A549 (cell line): ENCODE results near the gene STRADB. TPM values are rescaled to one million over a fixed set of nuclear protein-coding genes. Genes with fewer than 3 reads are reported as not detected.

ENCODE experiments used
- ATAC-seq, 2 experiments: fragments of 200-7000 bp in 1 of 2; fragments of >200 bp in 1 of 2; cut with Nextera tagmentation in 1 of 2; cut with Tn5 transposase in 1 of 2; 3 replicates each; pipeline versions ENCODE4 v1.8.0 to v1.9.1; 2018 to 2020; ENCODE audit warnings: mild to moderate bottlenecking in 1 of 2, moderate library complexity in 1 of 2
- CTCF ChIA-PET: fragments of 300-600 bp; sonication (Branson Sonifier 250); formaldehyde crosslinking; extraction: SDS; loops from one replicate; lab custom pipeline; 2021; ENCODE audit warnings: antibody characterized with exemption, inconsistent platforms; lab: Yijun Ruan, JAX
- POLR2A ChIA-PET: fragments of 350-600 bp; formaldehyde crosslinking; extraction: SDS; loops from one replicate; lab custom pipeline; 2021; ENCODE audit warnings: antibody characterized with exemption, inconsistent platforms; lab: Yijun Ruan, JAX
- DNase-seq, 2 experiments: peaks; one replicate each; pipeline versions ENCODE4 v3.0.0 to v3.0.0-alpha.2; 2011 to 2016; ENCODE audit warnings: low read depth in 1 of 2, low spot score in 1 of 2
- FAIRE-seq: peaks from 2 replicates; lab custom pipeline; 2011; peaks lifted over from hg19 to GRCh38; lab: Jason Lieb, UNC
- H3K27ac ChIP-seq, 2 experiments: fragments of >200 bp; sonication (Bioruptor Twin); formaldehyde crosslinking; 3 replicates each; pipeline ENCODE4 v1.5.1; 2016 to 2017
- H3K4me1 ChIP-seq: fragments of >200 bp; sonication (Bioruptor Twin); formaldehyde crosslinking; 3 replicates; pipeline ENCODE4 v1.6.1; 2016
- H3K4me2 ChIP-seq: fragments of >200 bp; sonication (Bioruptor Twin); formaldehyde crosslinking; 3 replicates; pipeline ENCODE4 v1.6.1; 2016
- H3K4me3 ChIP-seq: fragments of >200 bp; sonication (Bioruptor Twin); formaldehyde crosslinking; 3 replicates; pipeline ENCODE4 v1.5.1; 2016
- H3K9me3 ChIP-seq: fragments of >200 bp; sonication (Bioruptor Twin); formaldehyde crosslinking; 3 replicates; pipeline ENCODE4 v1.6.1; 2016
- CBX2 ChIP-seq: fragments of 200-600 bp; sonication (generic); IDR thresholded peaks from 2 replicates; pipeline ENCODE4 v1.6.1; 2016; ENCODE audit warnings: low read depth, mild to moderate bottlenecking, borderline replicate concordance
- CEBPB ChIP-seq, 2 experiments: fragments of >200 bp in 1 of 2; sonication (Bioruptor Twin) in 1 of 2; formaldehyde crosslinking in 1 of 2; IDR thresholded peaks; 2 replicates each; pipeline ENCODE4 v1.6.1; 2012 to 2016
- CHD4 ChIP-seq: fragments of 200-600 bp; sonication (generic); IDR thresholded peaks from 2 replicates; pipeline ENCODE4 v1.6.1; 2016; ENCODE audit warnings: antibody characterized with exemption, mild to moderate bottlenecking, borderline replicate concordance
- CTCF ChIP-seq: fragments of >200 bp; sonication (Bioruptor Twin); formaldehyde crosslinking; IDR thresholded peaks from 3 replicates; pipeline ENCODE4 v1.5.1; 2016
- EHF ChIP-seq: fragments of 250-450 bp; sonication (Bioruptor Pico); IDR thresholded peaks from 2 replicates; pipeline ENCODE4 v1.5.0; 2020; ENCODE audit warnings: mild to moderate bottlenecking
- EP300 ChIP-seq, 2 experiments: fragments of >200 bp; sonication (Bioruptor Twin); formaldehyde crosslinking; IDR thresholded peaks; 2 replicates in 1 of 2; 3 replicates in 1 of 2; pipeline ENCODE4 v1.6.1; 2016 to 2017
- FOSL2 ChIP-seq, 2 experiments: fragments of 450-650 bp in 1 of 2; fragments of >200 bp in 1 of 2; sonication (Bioruptor Twin) in 1 of 2; formaldehyde crosslinking; IDR thresholded peaks; 2 replicates each; pipeline versions ENCODE4 v1.5.0 to v1.6.1; 2016 to 2020; ENCODE audit warnings: mild to moderate bottlenecking in 1 of 2, moderate library complexity in 1 of 2
- HES2 ChIP-seq: fragments of >200 bp; sonication (Bioruptor Twin); formaldehyde crosslinking; IDR thresholded peaks from 2 replicates; pipeline ENCODE4 v1.6.1; 2016
- HEYL ChIP-seq: fragments of 250-450 bp; sonication (Bioruptor Pico); IDR thresholded peaks from 2 replicates; pipeline ENCODE4 v1.8.0; 2021; ENCODE audit warnings: mild to moderate bottlenecking, moderate library complexity
- HMGXB4 ChIP-seq: fragments of 250-450 bp; sonication (Bioruptor Pico); IDR thresholded peaks from 2 replicates; pipeline ENCODE4 v1.5.0; 2021; ENCODE audit warnings: mild to moderate bottlenecking, moderate library complexity, borderline replicate concordance
- HOXB5 ChIP-seq: fragments of 250-450 bp; sonication (Bioruptor Pico); IDR thresholded peaks from 2 replicates; pipeline ENCODE4 v1.5.0; 2020; ENCODE audit warnings: mild to moderate bottlenecking, moderate library complexity
- JUNB ChIP-seq: fragments of >200 bp; sonication (Bioruptor Twin); formaldehyde crosslinking; IDR thresholded peaks from 2 replicates; pipeline ENCODE4 v1.6.1; 2016
- KDM5A ChIP-seq: fragments of 200-600 bp; sonication (generic); IDR thresholded peaks from 2 replicates; pipeline ENCODE4 v1.6.1; 2016; ENCODE audit warnings: antibody characterized with exemption, mild to moderate bottlenecking
- MAZ ChIP-seq: fragments of 150-350 bp; IDR thresholded peaks from 2 replicates; pipeline ENCODE4 v1.6.1; 2014; ENCODE audit warnings: antibody characterized with exemption, low read depth, low read length, borderline replicate concordance
- NFE2L2 ChIP-seq: fragments of 150-350 bp; conservative IDR thresholded peaks from 2 replicates; pipeline ENCODE4 v1.6.1; 2014; ENCODE audit warnings: low read length
- PBX3 ChIP-seq: IDR thresholded peaks from 2 replicates; pipeline ENCODE4 v1.6.1; 2012
- PHF8 ChIP-seq: fragments of 200-600 bp; sonication (generic); IDR thresholded peaks from 2 replicates; pipeline ENCODE4 v1.6.1; 2016; ENCODE audit warnings: low read depth, mild to moderate bottlenecking, antibody characterized with exemption, moderate library complexity, borderline replicate concordance
- USF2 ChIP-seq: fragments of 450-650 bp; IDR thresholded peaks from 2 replicates; pipeline ENCODE4 v1.6.1; 2014; ENCODE audit warnings: antibody characterized with exemption
- ZC3H11A ChIP-seq: fragments of 450-650 bp; IDR thresholded peaks from 2 replicates; pipeline ENCODE4 v1.6.1; 2014; ENCODE audit warnings: antibody characterized with exemption, mild to moderate bottlenecking
- ZNF302 ChIP-seq: fragments of 250-450 bp; sonication (Bioruptor Pico); IDR thresholded peaks from 2 replicates; pipeline ENCODE4 v1.9.0; 2021; ENCODE audit warnings: inconsistent platforms, mild to moderate bottlenecking, moderate library complexity
- ZSCAN20 ChIP-seq: fragments of 250-450 bp; sonication (Bioruptor Pico); IDR thresholded peaks from 2 replicates; pipeline ENCODE4 v1.8.0; 2022; ENCODE audit warnings: mild to moderate bottlenecking, moderate library complexity
- WGBS: methylation state at CpG from one replicate; pipeline ENCODE4 v1.1.6; 2017; ENCODE audit errors: missing lambda C conversion rate; 5-methylcytosine and 5-hydroxymethylcytosine counted together
- polyA plus RNA-seq, 4 experiments: library from polyadenylated mRNA; depleted of rRNA in 3 of 4; stranded (reverse); fragments of >200 nt; fragmentation: RNase III in 1 of 4; extraction: RNeasy Plus Mini Kit Qiagen cat#74134 plus additional on column Dnase treatment in 1 of 4; gene quantifications; 2 replicates in 3 of 4; 3 replicates in 1 of 4; pipeline ENCODE4 v1.2.3, GENCODE V29; 2011 to 2017

STRADB gene
- polyA plus RNA-seq, 2 of the 4 experiments (the other 2 are of a cell fraction): 24.0 to 29.0 TPM

GRCh38 chr2:201402651-201403562 lies 48.6 kb upstream of the STRADB start (continued):
- TF ChIP-seq EP300 (IDR thresholded peaks at IDR 0.05) (no peak), HEYL (CRISPR knock-in tag) (no peak), NFE2L2 (no peak), ZNF302 (no peak), ZC3H11A (no peak)

GRCh38 chr2:201403880-201404279 lies 47.7 kb upstream of the STRADB start:
- no peak for DNase-seq
- Histone ChIP-seq H3K4me1 (peaks cover 46% of the 10 kb centered on the region), H3K27ac (no peak overlapping the region), H3K4me3 (no peak overlapping the region), H3K9me3 (no peaks in the 10 kb centered on the region), H3K4me2 (0 out of 3 replicates have a peak overlapping the region, but pooled peaks have one; percentile 6)
- ChIA-PET CTCF (no interaction called here), POLR2A (no interaction called here)
- 96% methylated on average over 3 of the region's 3 CpGs for WGBS
- no peak for ATAC-seq
- no peak for FAIRE-seq
- TF ChIP-seq CBX2: no peak
- TF ChIP-seq PHF8: no peak
- TF ChIP-seq JUNB: no peak
- TF ChIP-seq PBX3: no peak
- no peak for TF ChIP-seq CEBPB (IDR thresholded peaks at IDR 0.05)
- TF ChIP-seq HMGXB4: no peak
- no peak for TF ChIP-seq HOXB5
- TF ChIP-seq HES2: no peak
- no peak for TF ChIP-seq ZSCAN20 (CRISPR knock-in tag)
- TF ChIP-seq CHD4: no peak
- TF ChIP-seq CTCF: no peak
- no peak for TF ChIP-seq EHF (CRISPR knock-in tag)
- TF ChIP-seq KDM5A: no peak
- TF ChIP-seq MAZ: no peak
- TF ChIP-seq USF2: no peak
- no peak for TF ChIP-seq FOSL2 (IDR thresholded peaks at IDR 0.05)
- no peak for TF ChIP-seq FOSL2 (CRISPR knock-in tag; IDR thresholded peaks at IDR 0.05)
